ENCODE measurements around the gene SLCO4A1.

Gene SLCO4A1

GRCh38 chr20:62656197-62656918 lies 14.1 kb downstream of the SLCO4A1 start:
- H3K27ac ChIP-seq: no peak overlapping the region
- TF ChIP-seq CTCF (IDR thresholded peaks at IDR 0.05): no peak
- TF ChIP-seq ZFX (IDR thresholded peaks at IDR 0.05; ENCODE audit: borderline replicate concordance): no peak

GRCh38 chr20:62656919-62657588 lies 14.8 kb downstream of the SLCO4A1 start:
- TF ChIP-seq ZFX (IDR thresholded peaks at IDR 0.05; ENCODE audit: borderline replicate concordance) (no peak), CTCF (IDR thresholded peaks at IDR 0.05) (no peak)
- H3K27ac ChIP-seq: no peak overlapping the region

GRCh38 chr20:62657589-62657942 lies 15.3 kb downstream of the SLCO4A1 start:
- H3K27ac ChIP-seq: no peak overlapping the region
- TF ChIP-seq CTCF (IDR thresholded peaks at IDR 0.05) (no peak), ZFX (IDR thresholded peaks at IDR 0.05; ENCODE audit: borderline replicate concordance) (no peak)

- no peak for TF ChIP-seq CTCF (IDR thresholded peaks at IDR 0.05)
- no peak for TF ChIP-seq ZFX (IDR thresholded peaks at IDR 0.05; ENCODE audit: borderline replicate concordance)
- H3K27ac ChIP-seq: no peak overlapping the region
Observed at GRCh38 chr20:62657956-62658355, 15.7 kb downstream of the SLCO4A1 start.

- no peak for TF ChIP-seq CTCF (IDR thresholded peaks at IDR 0.05)
- TF ChIP-seq ZFX (IDR thresholded peaks at IDR 0.05; ENCODE audit: borderline replicate concordance): no peak
- no peak overlapping the region for H3K27ac ChIP-seq
Observed at GRCh38 chr20:62658593-62659178, 16.4 kb downstream of the SLCO4A1 start.

GRCh38 chr20:62659488-62660239 lies 17.4 kb downstream of the SLCO4A1 start:
- no peak overlapping the region for H3K27ac ChIP-seq
- TF ChIP-seq CTCF (IDR thresholded peaks at IDR 0.05) (no peak), ZFX (IDR thresholded peaks at IDR 0.05; ENCODE audit: borderline replicate concordance) (no peak)
